GM12892 (cell line): ENCODE measurements around the gene HBZ.

ENCODE experiments used
- POLR2A ChIP-seq: IDR thresholded peaks from 2 replicates; pipeline ENCODE4 v1.6.1; 2011; ENCODE audit warnings: low read depth, low read length, control low read depth
- POLR2AphosphoS5 ChIP-seq: IDR thresholded peaks from 2 replicates; pipeline ENCODE4 v1.6.1; 2011; ENCODE audit warnings: low read depth, low read length, control low read depth
- TAF1 ChIP-seq: IDR thresholded peaks from 2 replicates; pipeline ENCODE4 v1.6.1; 2011; ENCODE audit warnings: low read depth, mild to moderate bottlenecking, control low read depth, low read length, borderline replicate concordance

GRCh38 chr16:122361-122760 is 30.1 kb upstream of the HBZ start:
- no peak for TF ChIP-seq POLR2AphosphoS5
- TF ChIP-seq POLR2A, result no peak
- no peak for TF ChIP-seq TAF1
